WTC11 (cell line): Measurements from ENCODE around the gene DDX25. TPM values are rescaled to one million over a fixed set of nuclear protein-coding genes. Genes with fewer than 3 reads are reported as not detected.

Experiments
- ATAC-seq: fragments of 200-7000 bp; cut with Tn5 transposase; 2 replicates; pipeline ENCODE4 v1.10.0; 2021; ENCODE audit warnings: mild to moderate bottlenecking, moderate library complexity
- CTCF ChIA-PET: fragments of 300-600 bp; sonication (Branson Sonifier 250); formaldehyde crosslinking; loops from one replicate; lab custom pipeline; 2021; ENCODE audit warnings: antibody characterized with exemption; lab: Charles Lee
- POLR2A ChIA-PET: fragments of 350-600 bp; sonication (Branson Sonifier 250); formaldehyde crosslinking; loops from one replicate; lab custom pipeline; 2021; ENCODE audit warnings: antibody characterized with exemption; lab: Charles Lee
- DNase-seq: peaks from one replicate; pipeline ENCODE4 v3.0.0; 2021; ENCODE audit warnings: low spot score
- H3K27ac Mint-ChIP-seq: 2 replicates; pipeline ENCODE4 v1.8.0; 2021; ENCODE audit warnings: mixed read lengths
- H3K27me3 Mint-ChIP-seq: 2 replicates; pipeline ENCODE4 v1.8.0; 2021; ENCODE audit warnings: low read depth, mild to moderate bottlenecking, moderate library complexity, mixed read lengths
- H3K36me3 Mint-ChIP-seq: 2 replicates; pipeline ENCODE4 v1.8.0; 2021; ENCODE audit warnings: mixed read lengths
- H3K4me1 Mint-ChIP-seq: 2 replicates; pipeline ENCODE4 v1.8.0; 2022; ENCODE audit warnings: mixed read lengths
- H3K4me3 Mint-ChIP-seq: 2 replicates; pipeline ENCODE4 v1.8.0; 2021; ENCODE audit warnings: mild to moderate bottlenecking, moderate library complexity, mixed read lengths
- H3K9me3 Mint-ChIP-seq: 2 replicates; pipeline ENCODE4 v1.8.0; 2021; ENCODE audit warnings: mixed read lengths
- ATF1 ChIP-seq: sonication (generic); formaldehyde crosslinking; IDR thresholded peaks from 2 replicates; pipeline ENCODE4 v1.8.1; 2023; ENCODE audit warnings: mild to moderate bottlenecking, moderate library complexity, missing genetic modification reagents
- ATF3 ChIP-seq: sonication (generic); formaldehyde crosslinking; conservative IDR thresholded peaks from 2 replicates; pipeline ENCODE4 v1.8.1; 2022; ENCODE audit warnings: mild to moderate bottlenecking, missing genetic modification reagents
- ATF6 ChIP-seq: sonication (generic); formaldehyde crosslinking; IDR thresholded peaks from 2 replicates; pipeline ENCODE4 v1.8.1; 2023; ENCODE audit warnings: mild to moderate bottlenecking, missing genetic modification reagents
- EMX1 ChIP-seq: fragments of 250-450 bp; sonication (Bioruptor Pico); IDR thresholded peaks from 2 replicates; pipeline ENCODE4 v1.8.0; 2021; ENCODE audit warnings: mild to moderate bottlenecking
- GTF2I ChIP-seq: fragments of 250-450 bp; sonication (Bioruptor Pico); conservative IDR thresholded peaks from 2 replicates; pipeline ENCODE4 v1.4.0; 2021; ENCODE audit warnings: mild to moderate bottlenecking
- HMGA2 ChIP-seq: fragments of 250-450 bp; sonication (Bioruptor Pico); IDR thresholded peaks from 2 replicates; pipeline ENCODE4 v1.4.0; 2021; ENCODE audit warnings: mild to moderate bottlenecking, moderate library complexity
- JUN ChIP-seq: sonication (generic); formaldehyde crosslinking; IDR thresholded peaks from 2 replicates; pipeline ENCODE4 v1.8.0; 2023; ENCODE audit warnings: mild to moderate bottlenecking, missing genetic modification reagents
- KAT7 ChIP-seq: sonication (generic); formaldehyde crosslinking; IDR thresholded peaks from 2 replicates; pipeline ENCODE4 v1.8.1; 2023; ENCODE audit warnings: missing genetic modification reagents, mild to moderate bottlenecking, borderline replicate concordance
- MXD4 ChIP-seq: fragments of 250-450 bp; sonication (Bioruptor Pico); IDR thresholded peaks from 2 replicates; pipeline ENCODE4 v1.8.0; 2021; ENCODE audit warnings: mild to moderate bottlenecking, moderate library complexity, borderline replicate concordance
- MYBL2 ChIP-seq: sonication (generic); formaldehyde crosslinking; IDR thresholded peaks from 2 replicates; pipeline ENCODE4 v1.8.1; 2023; ENCODE audit warnings: mild to moderate bottlenecking, moderate library complexity, missing genetic modification reagents
- NFATC4 ChIP-seq: fragments of 250-450 bp; sonication (Bioruptor Pico); IDR thresholded peaks from 2 replicates; pipeline ENCODE4 v1.9.0; 2021; ENCODE audit warnings: mild to moderate bottlenecking
- NR1H2 ChIP-seq: sonication (generic); formaldehyde crosslinking; IDR thresholded peaks from 2 replicates; pipeline ENCODE4 v1.9.0; 2021; ENCODE audit warnings: mild to moderate bottlenecking, moderate library complexity, missing genetic modification reagents
- NR2C2 ChIP-seq: sonication (generic); formaldehyde crosslinking; IDR thresholded peaks from 2 replicates; pipeline ENCODE4 v1.8.0; 2022; ENCODE audit warnings: mild to moderate bottlenecking, missing genetic modification reagents
- PRRX2 ChIP-seq: fragments of 250-450 bp; sonication (Bioruptor Pico); IDR thresholded peaks from 2 replicates; pipeline ENCODE4 v1.8.0; 2021; ENCODE audit warnings: mild to moderate bottlenecking
- RELA ChIP-seq: sonication (generic); formaldehyde crosslinking; IDR thresholded peaks from 2 replicates; pipeline ENCODE4 v1.8.1; 2022; ENCODE audit warnings: missing genetic modification reagents, mild to moderate bottlenecking, borderline replicate concordance
- SMAD4 ChIP-seq: sonication (generic); formaldehyde crosslinking; IDR thresholded peaks from 2 replicates; pipeline ENCODE4 v1.8.0; 2022; ENCODE audit warnings: mild to moderate bottlenecking, missing genetic modification reagents
- SOX15 ChIP-seq: fragments of 250-450 bp; sonication (Bioruptor Pico); IDR thresholded peaks from 2 replicates; pipeline ENCODE4 v1.9.0; 2021; ENCODE audit warnings: mild to moderate bottlenecking
- SP1 ChIP-seq: sonication (generic); formaldehyde crosslinking; conservative IDR thresholded peaks from 2 replicates; pipeline ENCODE4 v1.8.1; 2022; ENCODE audit warnings: missing genetic modification reagents
- ZNF138 ChIP-seq: sonication (generic); formaldehyde crosslinking; conservative IDR thresholded peaks from 2 replicates; pipeline ENCODE4 v1.8.1; 2022; ENCODE audit warnings: mild to moderate bottlenecking, moderate library complexity, missing genetic modification reagents
- ZNF263 ChIP-seq: sonication (generic); formaldehyde crosslinking; IDR thresholded peaks from 2 replicates; pipeline ENCODE4 v1.8.1; 2022; ENCODE audit warnings: low read depth, mild to moderate bottlenecking, moderate library complexity, missing genetic modification reagents
- ZNF671 ChIP-seq: fragments of 250-450 bp; sonication (Bioruptor Pico); IDR thresholded peaks from 2 replicates; pipeline ENCODE4 v1.8.0; 2021; ENCODE audit warnings: mild to moderate bottlenecking
- total RNA-seq: library from RNA; stranded (reverse); gene quantifications from 3 replicates; pipeline ENCODE4 v1.2.3, GENCODE V29; 2021
- TF ChIP-seq, protein P1 (sequence below): fragments of 250-450 bp; sonication (Bioruptor Pico); IDR thresholded peaks from 2 replicates; pipeline ENCODE4 v2.1.2; 2022; ENCODE audit warnings: mild to moderate bottlenecking, moderate library complexity
- TF ChIP-seq, protein P2 (sequence below): fragments of 250-450 bp; sonication (Bioruptor Pico); IDR thresholded peaks from 2 replicates; pipeline ENCODE4 v1.8.0; 2021; ENCODE audit warnings: mild to moderate bottlenecking
- TF ChIP-seq, protein P3 (sequence below): sonication (generic); formaldehyde crosslinking; IDR thresholded peaks from 2 replicates; pipeline ENCODE4 v1.8.0; 2022; ENCODE audit warnings: missing genetic modification reagents
- TF ChIP-seq, protein P4 (sequence below): sonication (generic); formaldehyde crosslinking; IDR thresholded peaks from 2 replicates; pipeline ENCODE4 v1.8.1; 2023; ENCODE audit warnings: mild to moderate bottlenecking, moderate library complexity, missing genetic modification reagents
- TF ChIP-seq, protein P5 (sequence below): sonication (generic); formaldehyde crosslinking; IDR thresholded peaks from 2 replicates; pipeline ENCODE4 v1.8.1; 2023; ENCODE audit warnings: mild to moderate bottlenecking, missing genetic modification reagents, moderate library complexity

DDX25 gene
- total RNA-seq, 1 experiment from 2014 or later, result 17.5 TPM

- no peaks in the 10 kb centered on the region for H3K27me3 Mint-ChIP-seq
- H3K4me3 Mint-ChIP-seq, result no peak overlapping the region
- ATAC-seq (no peak), DNase-seq (no peak)
- peaks cover 31% of the 10 kb centered on the region for H3K4me1 Mint-ChIP-seq
- ChIA-PET POLR2A (no interaction called here), CTCF (interaction anchor here (0.8 kb wide), 1 partner anchor 86 kb away, joined by 3 read pairs; no protein-coding TSS in a partner anchor)
- no peaks in the 10 kb centered on the region for H3K9me3 Mint-ChIP-seq
- peaks cover 3% of the 10 kb centered on the region for H3K36me3 Mint-ChIP-seq
- TF ChIP-seq KAT7, result no peak
- no peak for TF ChIP-seq SOX15 (CRISPR knock-in tag)
- no peak for TF ChIP-seq HMGA2 (CRISPR knock-in tag)
- TF ChIP-seq, protein P1, sequence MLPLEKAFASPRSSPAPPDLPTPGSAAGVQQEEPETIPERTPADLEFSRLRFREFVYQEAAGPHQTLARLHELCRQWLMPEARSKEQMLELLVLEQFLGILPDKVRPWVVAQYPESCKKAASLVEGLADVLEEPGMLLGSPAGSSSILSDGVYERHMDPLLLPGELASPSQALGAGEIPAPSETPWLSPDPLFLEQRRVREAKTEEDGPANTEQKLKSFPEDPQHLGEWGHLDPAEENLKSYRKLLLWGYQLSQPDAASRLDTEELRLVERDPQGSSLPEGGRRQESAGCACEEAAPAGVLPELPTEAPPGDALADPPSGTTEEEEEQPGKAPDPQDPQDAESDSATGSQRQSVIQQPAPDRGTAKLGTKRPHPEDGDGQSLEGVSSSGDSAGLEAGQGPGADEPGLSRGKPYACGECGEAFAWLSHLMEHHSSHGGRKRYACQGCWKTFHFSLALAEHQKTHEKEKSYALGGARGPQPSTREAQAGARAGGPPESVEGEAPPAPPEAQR (CRISPR knock-in tag), result no peak
- TF ChIP-seq, protein P2, sequence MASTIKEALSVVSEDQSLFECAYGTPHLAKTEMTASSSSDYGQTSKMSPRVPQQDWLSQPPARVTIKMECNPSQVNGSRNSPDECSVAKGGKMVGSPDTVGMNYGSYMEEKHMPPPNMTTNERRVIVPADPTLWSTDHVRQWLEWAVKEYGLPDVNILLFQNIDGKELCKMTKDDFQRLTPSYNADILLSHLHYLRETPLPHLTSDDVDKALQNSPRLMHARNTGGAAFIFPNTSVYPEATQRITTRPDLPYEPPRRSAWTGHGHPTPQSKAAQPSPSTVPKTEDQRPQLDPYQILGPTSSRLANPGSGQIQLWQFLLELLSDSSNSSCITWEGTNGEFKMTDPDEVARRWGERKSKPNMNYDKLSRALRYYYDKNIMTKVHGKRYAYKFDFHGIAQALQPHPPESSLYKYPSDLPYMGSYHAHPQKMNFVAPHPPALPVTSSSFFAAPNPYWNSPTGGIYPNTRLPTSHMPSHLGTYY (CRISPR knock-in tag), result no peak
- TF ChIP-seq ZNF263, result no peak
- TF ChIP-seq MXD4 (CRISPR knock-in tag), result no peak
- no peak for TF ChIP-seq EMX1
- TF ChIP-seq NR2C2 (CRISPR knock-in tag), result no peak
- TF ChIP-seq, protein P3, sequence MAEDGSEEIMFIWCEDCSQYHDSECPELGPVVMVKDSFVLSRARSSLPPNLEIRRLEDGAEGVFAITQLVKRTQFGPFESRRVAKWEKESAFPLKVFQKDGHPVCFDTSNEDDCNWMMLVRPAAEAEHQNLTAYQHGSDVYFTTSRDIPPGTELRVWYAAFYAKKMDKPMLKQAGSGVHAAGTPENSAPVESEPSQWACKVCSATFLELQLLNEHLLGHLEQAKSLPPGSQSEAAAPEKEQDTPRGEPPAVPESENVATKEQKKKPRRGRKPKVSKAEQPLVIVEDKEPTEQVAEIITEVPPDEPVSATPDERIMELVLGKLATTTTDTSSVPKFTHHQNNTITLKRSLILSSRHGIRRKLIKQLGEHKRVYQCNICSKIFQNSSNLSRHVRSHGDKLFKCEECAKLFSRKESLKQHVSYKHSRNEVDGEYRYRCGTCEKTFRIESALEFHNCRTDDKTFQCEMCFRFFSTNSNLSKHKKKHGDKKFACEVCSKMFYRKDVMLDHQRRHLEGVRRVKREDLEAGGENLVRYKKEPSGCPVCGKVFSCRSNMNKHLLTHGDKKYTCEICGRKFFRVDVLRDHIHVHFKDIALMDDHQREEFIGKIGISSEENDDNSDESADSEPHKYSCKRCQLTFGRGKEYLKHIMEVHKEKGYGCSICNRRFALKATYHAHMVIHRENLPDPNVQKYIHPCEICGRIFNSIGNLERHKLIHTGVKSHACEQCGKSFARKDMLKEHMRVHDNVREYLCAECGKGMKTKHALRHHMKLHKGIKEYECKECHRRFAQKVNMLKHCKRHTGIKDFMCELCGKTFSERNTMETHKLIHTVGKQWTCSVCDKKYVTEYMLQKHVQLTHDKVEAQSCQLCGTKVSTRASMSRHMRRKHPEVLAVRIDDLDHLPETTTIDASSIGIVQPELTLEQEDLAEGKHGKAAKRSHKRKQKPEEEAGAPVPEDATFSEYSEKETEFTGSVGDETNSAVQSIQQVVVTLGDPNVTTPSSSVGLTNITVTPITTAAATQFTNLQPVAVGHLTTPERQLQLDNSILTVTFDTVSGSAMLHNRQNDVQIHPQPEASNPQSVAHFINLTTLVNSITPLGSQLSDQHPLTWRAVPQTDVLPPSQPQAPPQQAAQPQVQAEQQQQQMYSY, result no peak
- TF ChIP-seq, protein P4, sequence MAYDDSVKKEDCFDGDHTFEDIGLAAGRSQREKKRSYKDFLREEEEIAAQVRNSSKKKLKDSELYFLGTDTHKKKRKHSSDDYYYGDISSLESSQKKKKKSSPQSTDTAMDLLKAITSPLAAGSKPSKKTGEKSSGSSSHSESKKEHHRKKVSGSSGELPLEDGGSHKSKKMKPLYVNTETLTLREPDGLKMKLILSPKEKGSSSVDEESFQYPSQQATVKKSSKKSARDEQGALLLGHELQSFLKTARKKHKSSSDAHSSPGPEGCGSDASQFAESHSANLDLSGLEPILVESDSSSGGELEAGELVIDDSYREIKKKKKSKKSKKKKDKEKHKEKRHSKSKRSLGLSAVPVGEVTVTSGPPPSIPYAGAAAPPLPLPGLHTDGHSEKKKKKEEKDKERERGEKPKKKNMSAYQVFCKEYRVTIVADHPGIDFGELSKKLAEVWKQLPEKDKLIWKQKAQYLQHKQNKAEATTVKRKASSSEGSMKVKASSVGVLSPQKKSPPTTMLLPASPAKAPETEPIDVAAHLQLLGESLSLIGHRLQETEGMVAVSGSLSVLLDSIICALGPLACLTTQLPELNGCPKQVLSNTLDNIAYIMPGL (CRISPR knock-in tag), result no peak
- no peak for TF ChIP-seq ATF1 (CRISPR knock-in tag)
- no peak for TF ChIP-seq RELA (CRISPR knock-in tag)
- TF ChIP-seq, protein P5, sequence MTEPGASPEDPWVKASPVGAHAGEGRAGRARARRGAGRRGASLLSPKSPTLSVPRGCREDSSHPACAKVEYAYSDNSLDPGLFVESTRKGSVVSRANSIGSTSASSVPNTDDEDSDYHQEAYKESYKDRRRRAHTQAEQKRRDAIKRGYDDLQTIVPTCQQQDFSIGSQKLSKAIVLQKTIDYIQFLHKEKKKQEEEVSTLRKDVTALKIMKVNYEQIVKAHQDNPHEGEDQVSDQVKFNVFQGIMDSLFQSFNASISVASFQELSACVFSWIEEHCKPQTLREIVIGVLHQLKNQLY (CRISPR knock-in tag), result no peak
- TF ChIP-seq NFATC4 (CRISPR knock-in tag), result no peak
- no peak overlapping the region for H3K27ac Mint-ChIP-seq
Observed at GRCh38 chr11:125976156-125976555, 71.8 kb downstream of the DDX25 start.

DNA sequence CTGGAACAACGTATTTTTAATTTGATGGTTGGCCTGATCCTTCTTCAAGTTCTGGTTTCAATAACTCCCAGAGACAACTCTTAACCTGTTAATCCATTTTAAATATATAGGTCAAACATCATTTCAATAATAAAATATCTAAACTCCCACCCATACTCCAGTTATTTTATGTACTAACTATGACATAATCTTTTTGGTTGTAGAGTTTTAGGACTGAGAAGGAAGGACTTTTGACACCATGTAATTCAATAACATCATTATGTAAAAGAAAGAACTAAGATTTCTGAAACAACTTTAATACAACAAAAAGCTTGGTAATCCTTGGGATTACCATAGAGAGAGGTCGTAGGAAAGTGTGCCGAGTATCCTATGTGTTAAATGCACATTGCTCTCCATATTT is 73.0 kb downstream of the DDX25 start:
- no peak overlapping the region for H3K27ac Mint-ChIP-seq
- POLR2A ChIA-PET, result no interaction called here
- peaks cover 3% of the 10 kb centered on the region for H3K36me3 Mint-ChIP-seq
- ATAC-seq, result no peak
- no peak for DNase-seq
- H3K4me3 Mint-ChIP-seq, result no peak overlapping the region
- H3K9me3 Mint-ChIP-seq, result no peaks in the 10 kb centered on the region
- peaks cover 32% of the 10 kb centered on the region for H3K4me1 Mint-ChIP-seq
- H3K27me3 Mint-ChIP-seq, result no peaks in the 10 kb centered on the region
- CTCF ChIA-PET, result no interaction called here
- TF ChIP-seq GTF2I (CRISPR knock-in tag) (no peak), NR1H2 (CRISPR knock-in tag) (no peak), SP1 (CRISPR knock-in tag) (no peak), SMAD4 (CRISPR knock-in tag) (no peak), PRRX2 (CRISPR knock-in tag) (no peak), ZNF138 (CRISPR knock-in tag) (no peak), ZNF671 (CRISPR knock-in tag) (no peak), ATF6 (no peak), ATF1 (CRISPR knock-in tag) (no peak), MYBL2 (CRISPR knock-in tag) (no peak), ATF3 (CRISPR knock-in tag) (no peak), JUN (no peak)
